Spleen (tissue), 11 donors: ENCODE data around the gene LARP4B. TPM values are rescaled to one million over a fixed set of nuclear protein-coding genes. Genes with fewer than 3 reads are reported as not detected.

ENCODE experiments used
- DNase-seq: peaks from one replicate; pipeline ENCODE4 v3.0.0-alpha.2; 2020
- H3K27ac ChIP-seq, 8 donors: fragments of 200-600 bp; sonication (generic) in 7 of 8; 1 replicate in 4 of 8; 2 replicates in 4 of 8; pipeline versions ENCODE4 v1.5.0 to v1.8.0; 2016 to 2021; ENCODE audit warnings: inconsistent platforms in 4 of 8, mild to moderate bottlenecking in 4 of 8, moderate library complexity in 1 of 8
- H3K27me3 ChIP-seq, 7 donors: fragments of 200-600 bp; sonication (generic) in 6 of 7; replicated peaks in 1 of 7; 1 replicate in 4 of 7; 2 replicates in 3 of 7; pipeline versions ENCODE4 v1.5.0 to v1.8.0; 2016 to 2021; ENCODE audit warnings: inconsistent platforms in 3 of 7, mild to moderate bottlenecking in 1 of 7
- H3K36me3 ChIP-seq, 6 donors: fragments of 200-600 bp; sonication (generic) in 5 of 6; 1 replicate in 4 of 6; 2 replicates in 2 of 6; pipeline versions ENCODE4 v1.5.0 to v1.8.0; 2016 to 2021; ENCODE audit warnings: inconsistent platforms in 2 of 6
- H3K4me1 ChIP-seq, 6 donors: fragments of 200-600 bp; sonication (generic) in 5 of 6; 1 replicate in 3 of 6; 2 replicates in 3 of 6; pipeline versions ENCODE4 v1.5.0 to v1.8.0; 2016 to 2021; ENCODE audit warnings: inconsistent platforms in 3 of 6
- H3K4me3 ChIP-seq, 8 donors: fragments of 200-600 bp; sonication (generic) in 7 of 8; 1 replicate in 4 of 8; 2 replicates in 4 of 8; pipeline versions ENCODE4 v1.5.0 to v1.8.0; 2016 to 2021; ENCODE audit warnings: inconsistent platforms in 4 of 8, mild to moderate bottlenecking in 4 of 8, moderate library complexity in 2 of 8
- H3K9me3 ChIP-seq, 8 donors: fragments of 200-600 bp; sonication (generic) in 7 of 8; 1 replicate in 4 of 8; 2 replicates in 4 of 8; pipeline versions ENCODE4 v1.5.0 to v1.8.0; 2016 to 2021; ENCODE audit warnings: inconsistent platforms in 4 of 8
- CTCF ChIP-seq, 11 experiments: fragments of 200-600 bp in 7 of 11; fragments of 450-650 bp in 4 of 11; sonication (generic) in 4 of 11; IDR thresholded peaks in 8 of 11; conservative IDR thresholded peaks in 3 of 11; 1 replicate in 7 of 11; 2 replicates in 4 of 11; pipeline versions ENCODE4 v1.4.0 to v1.8.0; 2016 to 2021; ENCODE audit warnings: antibody characterized with exemption in 11 of 11, inconsistent platforms in 4 of 11, mild to moderate bottlenecking in 1 of 11
- POLR2A ChIP-seq, 3 donors: fragments of 450-650 bp; IDR thresholded peaks; one replicate each; pipeline ENCODE4 v1.5.1; 2017; ENCODE audit warnings: antibody characterized with exemption in 3 of 3, mild to moderate bottlenecking in 1 of 3
- POLR2AphosphoS5 ChIP-seq, 3 donors: sonication (generic); formaldehyde crosslinking; IDR thresholded peaks; one replicate each; pipeline ENCODE4 v1.5.1; 2017; ENCODE audit warnings: antibody characterized with exemption in 3 of 3
- WGBS, 5 donors: extraction: QIAGEN DNeasy Blood & Tissue Kit in 3 of 5; methylation state at CpG; one replicate each; pipeline versions ENCODE4 v1.1.5 to v1.1.7; 2013 to 2018; 5-methylcytosine and 5-hydroxymethylcytosine counted together
- intact Hi-C: fragments of 100-400 bp; cut with DNase I; formaldehyde crosslinking; loops from one replicate; pipeline ENCODE4 v1.15.0; 2023; ENCODE audit warnings: low total_unique reads
- polyA plus RNA-seq, 3 donors: library from polyadenylated mRNA; stranded (reverse); fragments of 200-250 nt; gene quantifications; one replicate each; pipeline ENCODE4 v1.2.1, GENCODE V29; 2013
- total RNA-seq, 7 donors: library from RNA; depleted of rRNA in 3 of 7; stranded (reverse); fragments of >200 nt in 3 of 7; fragmentation: NEBNext Ultra II Directional in 4 of 7; extraction: Animal tissue kit (Norgen Biotek cat#: 25700) in 4 of 7; gene quantifications; one replicate each; pipeline versions ENCODE4 v1.1.0 to v1.2.1, GENCODE V29; 2016 to 2021
- donor health status: healthy with polysubstance abuse.
- donor health status: DM: no; HTN: no; CAD: no; lungs with moderate emphysema.
- donor health status: DM: no; HTN: no; CAD: no.
- donor health status: Bipolar disorder and iron deficiency.
- donor health status: healthy.
- donor health status: DM: no; HTN: no; CAD: no.
- donor health status: DM: yes; HTN: yes; CAD: no.

LARP4B gene
- total and polyA plus RNA-seq, 10 donors = 12.7 to 163 (median 88.7) TPM

DNA sequence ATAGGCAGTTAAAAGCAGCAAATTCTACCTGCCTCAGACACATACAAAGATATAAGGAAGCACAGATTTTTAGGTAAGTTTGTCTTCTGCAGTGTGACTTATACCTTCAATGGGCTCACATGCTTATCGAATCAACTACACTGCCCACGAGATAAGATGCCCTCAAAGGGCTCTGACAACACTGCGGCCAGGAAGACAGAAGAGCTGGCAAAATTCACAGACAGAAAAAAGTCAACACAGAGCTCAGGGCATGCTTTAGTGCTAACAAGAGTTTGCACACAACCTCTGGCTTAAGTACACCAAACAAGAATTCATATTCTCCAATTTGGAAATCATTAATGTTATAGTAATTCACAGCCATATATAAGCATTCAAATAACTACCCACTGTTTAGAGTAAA is 62.3 kb downstream of the LARP4B start:
- no peak for DNase-seq
- Histone ChIP-seq H3K36me3 (peaks cover 0 to 96% (median 20%) of the 10 kb centered on the region in 6 donors), H3K4me1 (peaks cover 0 to 47% (median 6%) of the 10 kb centered on the region in 6 donors), H3K27me3 (no peaks in the 10 kb centered on the region), H3K9me3 (no peaks in the 10 kb centered on the region), H3K4me3 (no peak overlapping the region), H3K27ac (no peak overlapping the region)
- TF ChIP-seq CTCF (IDR thresholded peaks at IDR 0.05 in 8 of 11, conservative IDR thresholded peaks at IDR 0.05 in 3 of 11) (no peak), POLR2AphosphoS5 (IDR thresholded peaks at IDR 0.05) (no peak), POLR2A (IDR thresholded peaks at IDR 0.05) (no peak)
- intact Hi-C loops = no loop called here
- 76 to 92% (median 89%) methylated on average over 3 of the region's 3 CpGs for WGBS, 5 donors

GRCh38 chr10:867807-868206 is 63.7 kb downstream of the LARP4B start:
- Histone ChIP-seq H3K9me3 (no peaks in the 10 kb centered on the region), H3K36me3 (peaks cover 0 to 96% (median 30%) of the 10 kb centered on the region in 6 donors), H3K4me3 (no peak overlapping the region), H3K27me3 (no peaks in the 10 kb centered on the region), H3K27ac (no peak overlapping the region), H3K4me1 (peaks cover 0 to 47% (median 6%) of the 10 kb centered on the region in 6 donors)
- intact Hi-C loops = no loop called here
- 80 to 93% (median 85%) methylated on average over 6 of the region's 6 CpGs for WGBS, 5 donors
- DNase-seq = no peak
- TF ChIP-seq CTCF (IDR thresholded peaks at IDR 0.05 in 8 of 11, conservative IDR thresholded peaks at IDR 0.05 in 3 of 11) (no peak), POLR2AphosphoS5 (IDR thresholded peaks at IDR 0.05) (no peak), POLR2A (IDR thresholded peaks at IDR 0.05) (no peak)

DNA sequence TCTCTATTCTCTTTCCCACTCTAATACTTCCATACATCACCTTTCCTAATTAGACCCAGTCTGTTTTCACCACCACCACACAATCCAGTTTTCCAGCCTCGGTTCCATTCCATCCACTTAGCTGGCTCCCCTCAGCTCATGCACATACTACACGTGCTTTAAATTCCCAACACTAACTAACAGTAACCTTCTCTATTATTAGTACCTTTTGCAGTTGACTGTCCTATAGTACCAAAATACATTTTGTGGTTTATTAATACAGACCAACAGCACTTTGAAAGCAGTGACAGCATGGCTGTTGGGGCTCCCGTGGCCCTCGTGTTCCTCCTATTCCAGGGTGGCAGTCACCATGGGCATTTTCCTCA is 64.9 kb downstream of the LARP4B start:
- Histone ChIP-seq H3K27ac (no peak overlapping the region), H3K27me3 (no peaks in the 10 kb centered on the region), H3K36me3 (peaks cover 0 to 96% (median 26%) of the 10 kb centered on the region in 6 donors), H3K9me3 (no peaks in the 10 kb centered on the region), H3K4me3 (no peak overlapping the region), H3K4me1 (peaks cover 0 to 39% (median 6%) of the 10 kb centered on the region in 6 donors)
- 71 to 98% (median 93%) methylated on average over 4 of the region's 4 CpGs for WGBS, 5 donors
- TF ChIP-seq CTCF (IDR thresholded peaks at IDR 0.05 in 8 of 11, conservative IDR thresholded peaks at IDR 0.05 in 3 of 11) = no peak
- TF ChIP-seq POLR2AphosphoS5 (IDR thresholded peaks at IDR 0.05) = no peak
- TF ChIP-seq POLR2A (IDR thresholded peaks at IDR 0.05) = no peak
- intact Hi-C loops = no loop called here
- DNase-seq = no peak

- no peaks in the 10 kb centered on the region for H3K9me3 ChIP-seq
- no peak overlapping the region for H3K4me3 ChIP-seq
- H3K27ac ChIP-seq = peak overlapping the region in 3 of 8 donors; percentile 10 to 46 (median 36)
- no peak for TF ChIP-seq POLR2AphosphoS5 (IDR thresholded peaks at IDR 0.05)
- TF ChIP-seq CTCF (IDR thresholded peaks at IDR 0.05 in 8 of 11, conservative IDR thresholded peaks at IDR 0.05 in 3 of 11) = no peak
- no peak for TF ChIP-seq POLR2A (IDR thresholded peaks at IDR 0.05)
- intact Hi-C loops = no loop called here
- DNase-seq = no peak
- no peaks in the 10 kb centered on the region for H3K27me3 ChIP-seq
- peaks cover 0 to 96% (median 27%) of the 10 kb centered on the region in 6 donors for H3K36me3 ChIP-seq
- peaks cover 0 to 34% (median 6%) of the 10 kb centered on the region in 6 donors for H3K4me1 ChIP-seq
- WGBS, 5 donors = 86 to 95% (median 93%) methylated on average over 8 of the region's 8 CpGs
Measured at GRCh38 chr10:865924-866576, 65.5 kb downstream of the LARP4B start.
